Stimulated activated effector memory CD8-positive, alpha-beta T cell treated with anti-CD3 and anti-CD28 coated beads, Interleukin-12 subunit alpha, Interleukin-12 subunit beta, amount 100 ng/mL, for 72 hours (primary cell): Measurements from ENCODE around the gene FAM117A.

Experiments used
- ATAC-seq: fragments of 150-1000 bp; cut with Tn5 transposase; 2 replicates; pipeline ENCODE4 v1.10.0; 2021
- DNase-seq, 2 donors: peaks; one replicate each; pipeline ENCODE4 v3.0.0; 2021 to 2022; ENCODE audit warnings: low spot score in 2 of 2
- H3K27ac Mint-ChIP-seq: one replicate; pipeline ENCODE4 v1.8.0; 2022; ENCODE audit warnings: mild to moderate bottlenecking, mixed read lengths
- H3K36me3 Mint-ChIP-seq: one replicate; pipeline ENCODE4 v1.8.0; 2022; ENCODE audit warnings: mild to moderate bottlenecking, mixed read lengths
- H3K4me1 Mint-ChIP-seq: one replicate; pipeline ENCODE4 v1.8.0; 2022; ENCODE audit warnings: mixed read lengths
- H3K4me3 Mint-ChIP-seq: one replicate; pipeline ENCODE4 v1.8.0; 2022; ENCODE audit warnings: mild to moderate bottlenecking, mixed read lengths
- H3K9me3 Mint-ChIP-seq: one replicate; pipeline ENCODE4 v1.8.0; 2022; ENCODE audit warnings: mixed read lengths

The FAM117A gene

GRCh38 chr17:49670002-49670401 is 93.9 kb downstream of the FAM117A start:
- H3K9me3 Mint-ChIP-seq: no peaks in the 10 kb centered on the region
- H3K4me1 Mint-ChIP-seq: peaks cover 14% of the 10 kb centered on the region
- DNase-seq (no peak), ATAC-seq (no peak)
- no peak overlapping the region for H3K4me3 Mint-ChIP-seq
- peaks cover 47% of the 10 kb centered on the region for H3K36me3 Mint-ChIP-seq
- no peak overlapping the region for H3K27ac Mint-ChIP-seq

DNA sequence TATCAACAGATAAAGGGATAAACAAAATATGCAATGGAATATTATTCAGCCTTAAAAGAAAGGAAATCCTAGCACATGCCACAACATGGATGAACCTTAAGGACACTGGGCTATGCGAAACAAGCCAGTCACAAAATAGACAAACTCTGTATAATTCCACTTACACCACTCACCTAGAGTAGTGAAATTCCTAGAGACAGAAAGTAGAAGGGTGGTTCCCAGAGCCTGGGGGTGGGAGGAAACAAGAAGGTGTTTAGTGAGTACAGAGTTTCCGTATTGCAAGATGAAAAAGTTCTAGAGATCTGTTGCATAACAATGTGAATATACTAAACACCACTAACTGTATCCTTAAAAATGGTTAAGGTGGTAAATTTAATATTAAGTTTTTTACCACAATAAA is 96.1 kb downstream of the FAM117A start:
- no peak for DNase-seq
- Mint-ChIP-seq H3K9me3 (no peaks in the 10 kb centered on the region), H3K4me3 (no peak overlapping the region), H3K36me3 (peaks cover 42% of the 10 kb centered on the region), H3K27ac (no peak overlapping the region), H3K4me1 (peaks cover 12% of the 10 kb centered on the region)
- ATAC-seq: no peak

- DNase-seq (no peak), ATAC-seq (no peak)
- Mint-ChIP-seq H3K9me3 (no peaks in the 10 kb centered on the region), H3K36me3 (peaks cover 29% of the 10 kb centered on the region), H3K4me1 (peaks cover 26% of the 10 kb centered on the region), H3K4me3 (no peak overlapping the region), H3K27ac (no peak overlapping the region)
Observed at GRCh38 chr17:49664706-49665211, 99.2 kb downstream of the FAM117A start.
